T-helper 9 cell (primary cell): ENCODE results near the gene TMED5.
"Not testable (repeated sequence)": the region's sequence is repeated elsewhere in the genome, so short reads cannot be mapped to it uniquely, and the experiment has no call there.

Source experiments
- DNase-seq: peaks from one replicate; pipeline ENCODE4 v3.0.0-alpha.2; 2020

Gene TMED5

GRCh38 chr1:93171549-93172034, 8.6 kb downstream of the TMED5 start:
- DNase-seq = no peak

DNA sequence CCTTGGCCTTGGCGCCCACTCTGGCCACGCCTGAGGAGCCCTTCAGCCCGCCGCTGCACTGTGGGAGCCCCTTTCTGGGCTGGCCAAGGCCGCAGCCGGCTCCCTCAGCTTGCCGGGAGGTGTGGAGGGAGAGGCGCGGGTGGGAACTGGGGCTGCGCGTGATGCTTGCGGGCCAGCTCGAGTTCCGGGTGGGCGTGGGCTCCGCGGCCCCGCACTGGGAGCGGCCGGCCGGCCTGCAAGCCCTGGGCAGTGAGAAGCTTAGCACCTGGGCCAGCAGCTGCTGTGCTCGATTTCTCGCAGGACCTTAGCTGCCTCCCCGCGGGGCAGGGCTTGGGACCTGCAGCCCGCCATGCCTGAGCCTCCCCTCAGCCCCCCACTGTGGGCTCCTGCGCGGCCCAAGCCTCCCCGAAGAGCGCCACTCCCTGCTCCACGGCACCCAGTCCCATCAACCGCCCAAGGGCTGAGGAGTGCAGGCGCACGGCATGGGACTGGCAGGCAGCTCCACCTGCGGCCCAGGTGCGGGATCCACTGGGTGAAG, 10.0 kb downstream of the TMED5 start:
- DNase-seq = not testable (repeated sequence)

DNA sequence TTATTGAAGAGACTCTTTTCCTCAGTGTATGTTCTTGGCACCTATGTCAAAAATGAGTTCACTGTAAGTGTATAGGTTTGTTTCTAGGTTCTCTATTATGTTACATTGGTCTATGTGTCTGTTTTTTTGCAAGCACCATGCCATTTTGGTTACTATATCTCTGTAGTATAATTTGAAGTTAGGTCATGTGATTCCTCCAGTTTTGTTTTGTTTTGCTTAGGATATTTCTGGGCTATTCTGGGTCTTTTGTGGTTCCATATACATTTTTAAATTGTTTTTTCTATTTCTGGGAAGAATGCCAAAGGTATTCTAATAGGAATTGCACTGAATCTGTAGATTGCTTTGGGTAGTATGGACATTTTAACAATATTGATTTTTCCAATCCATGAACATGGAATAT, 13.2 kb downstream of the TMED5 start:
- no peak for DNase-seq

- not testable (repeated sequence) for DNase-seq
These were observed 14.3 kb downstream of the TMED5 start for GRCh38 chr1:93165895-93166294.

GRCh38 chr1:93164816-93165215, 15.4 kb downstream of the TMED5 start:
- no peak for DNase-seq

DNA sequence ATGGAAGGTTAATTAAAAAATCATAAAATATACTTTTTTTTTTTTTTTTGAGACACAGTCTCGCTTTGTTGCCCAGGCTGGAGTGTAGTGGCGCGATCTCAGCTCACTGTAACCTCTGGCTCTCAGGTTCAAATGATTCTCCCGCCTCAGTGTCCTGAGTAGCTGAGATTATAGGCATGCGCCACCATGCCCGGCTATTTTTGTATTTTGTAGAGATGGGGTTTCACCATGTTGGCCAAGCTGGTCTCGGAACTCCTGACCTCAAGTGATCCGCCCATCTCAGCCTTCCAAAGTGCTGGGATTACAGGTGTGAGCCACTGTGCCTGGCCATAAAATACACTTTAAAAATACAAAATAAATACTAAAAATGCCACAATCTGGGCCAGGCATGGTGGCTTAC, 16.9 kb downstream of the TMED5 start:
- not testable (repeated sequence) for DNase-seq

DNA sequence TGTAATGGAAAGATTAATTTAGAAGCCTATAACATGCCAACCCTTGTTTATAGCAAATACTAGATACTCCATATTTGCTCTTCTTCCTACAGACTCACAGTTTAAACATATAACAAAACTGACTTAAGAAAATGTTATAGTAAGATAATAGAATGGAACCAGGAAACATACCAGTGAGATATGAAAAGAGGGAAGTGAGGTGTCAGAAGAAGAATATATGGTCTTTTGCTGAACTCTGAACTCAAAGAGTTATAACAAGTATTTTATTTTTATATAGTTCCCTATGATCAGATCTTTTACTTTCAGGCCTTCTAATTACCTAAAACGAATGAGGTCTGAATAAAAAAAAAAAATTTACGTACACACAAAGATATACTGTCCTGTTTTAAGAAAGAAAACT, 20.9 kb downstream of the TMED5 start:
- no peak for DNase-seq

DNA sequence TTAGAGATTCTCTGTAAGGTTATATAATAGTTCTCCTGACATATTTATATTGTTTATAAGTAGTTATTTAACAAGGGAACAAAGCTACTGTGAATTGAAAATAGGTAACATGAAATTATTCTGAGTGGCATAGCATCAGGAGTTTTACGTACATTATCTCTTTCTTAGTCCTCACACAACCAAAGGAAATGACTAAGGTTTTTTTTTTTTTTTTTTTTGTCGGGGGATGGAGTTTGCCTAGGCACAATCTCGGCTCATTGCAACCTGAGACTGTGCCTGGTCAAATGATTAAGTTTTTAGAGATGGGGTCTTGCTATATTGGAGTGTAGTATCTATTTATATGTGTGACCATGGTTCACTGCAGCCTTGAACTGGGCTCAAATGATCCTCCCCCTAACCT, 24.9 kb downstream of the TMED5 start:
- DNase-seq = no peak

DNA sequence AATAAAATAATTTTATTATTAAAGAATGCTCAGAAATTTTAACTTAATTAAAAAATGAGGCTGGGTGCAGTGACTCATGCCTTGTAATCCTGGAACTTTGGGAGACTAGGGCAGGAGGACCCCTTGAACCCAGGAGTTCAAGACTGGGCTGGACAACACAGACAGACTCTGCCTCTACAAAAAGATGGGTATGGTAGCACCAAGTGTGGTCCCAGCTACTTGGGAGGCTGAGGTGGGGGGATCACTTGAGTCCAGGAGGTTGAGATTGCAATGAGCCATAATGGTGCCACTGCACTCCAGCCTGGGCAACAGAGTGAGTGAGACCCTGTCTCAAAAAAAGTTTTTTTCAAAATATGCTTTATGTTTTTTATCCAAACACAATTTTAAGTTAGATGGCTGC, 25.3 kb downstream of the TMED5 start:
- no peak for DNase-seq

- no peak for DNase-seq
These were observed 27.4 kb downstream of the TMED5 start for GRCh38 chr1:93152835-93153234.

- DNase-seq = no peak
These were observed 28.7 kb downstream of the TMED5 start for GRCh38 chr1:93151474-93151873.

DNA sequence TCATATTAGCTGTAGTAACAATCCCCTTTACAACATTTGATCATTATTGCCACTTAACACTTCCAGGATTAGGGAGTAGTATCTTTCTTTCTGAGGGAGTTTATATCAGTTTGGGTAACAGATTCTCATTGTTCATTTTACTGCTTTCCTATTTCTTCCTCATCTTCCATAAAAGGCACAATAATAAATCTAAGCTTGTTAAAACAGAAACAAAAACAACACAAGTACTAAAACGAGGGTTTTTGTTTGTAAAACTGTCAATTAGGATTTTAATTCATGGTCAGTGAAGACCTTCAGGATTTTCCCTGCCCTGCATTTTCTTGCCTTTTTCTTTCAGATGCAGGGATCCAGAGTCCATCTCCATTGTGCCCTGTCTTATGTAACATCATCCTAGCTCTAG, 29.5 kb downstream of the TMED5 start:
- DNase-seq = no peak

GRCh38 chr1:93148001-93148400, 32.2 kb downstream of the TMED5 start:
- DNase-seq = no peak

GRCh38 chr1:93143769-93144168, 36.4 kb downstream of the TMED5 start:
- DNase-seq = no peak

- DNase-seq = no peak
These were observed 37.1 kb downstream of the TMED5 start for GRCh38 chr1:93143136-93143535.

GRCh38 chr1:93142161-93142560, 38.1 kb downstream of the TMED5 start:
- DNase-seq = no peak

DNA sequence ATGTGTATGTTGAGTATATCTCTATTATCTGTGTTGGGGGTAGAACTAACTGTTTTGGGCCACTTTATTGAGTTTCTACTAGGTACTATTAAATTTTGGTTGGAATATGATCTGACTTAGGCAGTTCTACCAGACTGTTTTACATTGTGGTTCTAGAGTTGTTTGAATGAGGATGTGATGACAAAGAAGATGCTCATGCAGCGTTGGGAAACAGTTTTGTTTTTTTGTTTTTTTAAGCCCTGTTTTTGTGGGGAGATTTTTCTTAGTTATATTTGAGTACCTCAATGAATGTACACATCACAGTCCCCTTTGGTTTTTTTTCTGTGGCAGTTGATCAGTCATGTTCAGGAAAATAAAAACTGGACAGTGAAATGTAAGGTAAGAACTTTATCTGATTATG, 40.1 kb downstream of the TMED5 start:
- no peak for DNase-seq

DNA sequence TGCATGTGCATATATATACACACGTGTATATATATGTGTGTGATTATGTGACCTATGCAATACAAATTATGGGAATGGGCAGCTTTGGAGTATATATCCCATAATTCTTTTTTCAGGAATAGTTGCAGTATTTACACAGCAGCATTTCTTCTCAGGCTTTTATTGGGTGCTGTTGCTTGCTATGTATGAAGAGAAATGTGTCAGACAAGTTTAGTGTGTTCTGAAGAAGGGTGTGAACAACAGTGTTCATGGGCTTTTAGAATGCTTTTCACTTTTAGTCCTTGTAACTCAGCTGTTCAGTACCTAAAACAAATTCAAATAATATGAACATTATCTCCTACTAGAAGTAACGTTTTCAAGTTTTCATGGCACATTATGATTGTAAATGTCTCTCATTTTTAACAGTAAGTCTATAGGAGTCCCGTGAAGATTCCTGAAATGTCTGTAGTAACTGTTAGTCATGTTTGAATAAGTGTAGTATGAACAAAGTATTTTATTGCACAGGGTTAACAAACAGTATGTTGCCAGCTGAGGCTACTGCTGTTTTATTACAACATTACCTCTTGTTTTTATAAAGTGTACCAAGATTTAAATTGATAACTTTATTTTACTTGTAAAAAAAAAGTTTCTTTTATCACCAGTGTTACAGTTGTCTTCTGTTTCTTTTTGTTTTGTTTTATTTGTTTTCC, 42.5 kb downstream of the TMED5 start:
- DNase-seq = no peak

DNA sequence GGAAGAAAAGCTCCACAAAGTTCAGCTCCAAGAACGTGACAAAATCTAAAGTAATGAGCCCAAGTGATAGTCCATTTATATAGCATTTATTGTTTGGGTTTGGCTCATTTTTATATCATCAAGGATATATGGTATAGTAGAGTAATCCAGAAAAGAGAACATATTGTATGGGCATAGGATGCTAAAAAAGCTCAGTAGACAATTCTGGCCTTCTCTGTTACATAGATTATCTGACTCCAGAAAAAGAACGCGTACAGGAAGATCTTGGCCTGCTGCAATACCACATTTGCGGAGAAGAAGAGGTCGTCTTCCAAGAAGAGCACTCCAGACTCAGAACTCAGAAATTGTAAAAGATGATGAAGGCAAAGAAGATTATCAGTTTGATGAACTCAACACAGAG, 43.8 kb downstream of the TMED5 start:
- no peak for DNase-seq

GRCh38 chr1:93132638-93133037, 47.6 kb downstream of the TMED5 start:
- no peak for DNase-seq

DNA sequence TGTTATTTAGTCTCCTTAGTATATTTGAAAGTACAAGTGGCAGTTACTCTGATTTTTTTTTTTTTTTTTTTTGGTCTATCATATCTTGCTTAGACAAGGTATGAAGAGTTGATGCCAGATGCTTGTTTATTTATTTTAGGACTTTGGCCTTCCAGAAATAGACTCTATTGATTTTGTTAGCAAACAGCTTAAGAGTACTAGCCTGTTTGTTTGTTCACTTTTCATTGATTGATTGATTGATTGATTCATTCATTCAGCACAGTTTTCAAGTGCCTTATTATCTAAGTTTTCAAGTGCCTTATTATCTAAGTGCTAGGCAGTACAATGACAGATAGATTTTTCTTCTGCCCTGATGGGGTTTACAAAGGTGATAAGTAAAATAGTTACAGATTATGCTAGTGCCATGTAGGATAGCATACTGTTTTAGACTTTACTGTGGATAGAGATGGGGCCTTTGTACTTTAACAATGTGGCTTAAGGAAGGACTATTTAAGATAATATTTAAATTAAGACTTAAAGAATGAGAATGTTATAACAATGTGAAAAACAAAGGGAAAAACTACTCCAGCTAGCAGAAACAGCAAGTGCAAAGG, 50.6 kb downstream of the TMED5 start:
- DNase-seq = no peak

GRCh38 chr1:93124556-93125355, 55.5 kb downstream of the TMED5 start:
- DNase-seq = no peak

DNA sequence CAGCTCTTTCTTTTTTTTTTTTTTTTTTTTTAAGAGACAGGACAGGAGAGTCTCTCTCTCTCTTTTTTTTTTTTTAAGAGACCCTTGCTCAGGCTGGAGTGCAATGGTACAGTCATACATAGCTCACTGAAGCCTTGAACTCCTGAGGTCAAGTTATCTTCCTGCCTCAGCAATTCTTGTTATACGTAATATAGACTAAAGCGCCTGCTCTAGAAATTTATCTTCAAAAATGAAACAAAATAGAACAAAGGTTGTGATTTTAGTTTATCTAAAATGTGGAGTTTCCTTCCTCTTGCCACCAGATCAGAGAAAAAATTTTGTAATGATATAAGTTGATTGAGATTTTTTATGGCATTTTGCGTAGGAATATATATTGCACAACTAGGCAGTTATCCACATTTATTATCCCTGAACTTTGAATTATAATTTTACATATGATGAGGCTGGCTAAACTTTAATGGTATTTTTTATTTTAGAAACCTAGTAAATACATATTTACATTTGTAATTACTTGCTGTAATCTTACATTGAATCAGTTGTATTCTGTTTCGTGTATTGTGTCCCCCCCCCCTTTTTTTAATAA, 56.9 kb downstream of the TMED5 start:
- DNase-seq = no peak
